Hematopoietic multipotent progenitor cell treated with erythropoietin and hydrocortisone succinate and interleukin-3 and kit ligand, for 4 days (in vitro differentiated cells): ENCODE data around the gene SAXO1.
"Not testable (repeated sequence)": the region's sequence is repeated elsewhere in the genome, so short reads cannot be mapped to it uniquely, and the experiment has no call there.

Source experiments
- DNase-seq: peaks from one replicate; pipeline ENCODE4 v3.0.0-alpha.2; 2015

SAXO1 gene

DNA sequence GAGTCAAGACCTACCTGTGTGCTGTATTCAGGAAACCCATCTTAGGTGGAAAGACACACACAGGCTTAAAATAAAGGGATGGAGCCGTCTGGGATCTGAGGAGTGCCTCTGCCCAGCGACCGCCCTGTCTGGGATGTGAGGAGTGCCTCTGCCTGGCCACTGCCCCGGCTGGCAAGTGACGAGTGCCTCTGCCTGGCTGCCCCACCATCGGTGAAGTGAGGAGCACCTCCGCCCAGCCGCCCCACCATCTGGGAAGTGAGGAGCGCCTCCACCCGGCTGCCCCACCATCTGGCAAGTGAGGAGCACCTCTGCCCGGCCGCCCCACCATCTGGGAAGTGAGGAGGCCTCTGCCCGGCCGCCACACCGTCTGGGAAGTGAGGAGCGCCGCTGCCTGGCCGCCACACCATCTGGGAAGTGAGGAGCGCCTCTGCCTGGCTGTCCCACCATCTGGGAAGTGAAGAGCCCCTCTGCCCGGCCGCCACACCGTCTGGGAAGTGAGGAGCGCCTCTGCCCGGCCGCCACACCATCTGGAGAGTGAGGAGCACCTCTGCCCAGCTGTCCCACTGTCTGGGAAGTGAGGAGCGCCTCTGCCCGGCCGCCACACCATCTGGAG lies 33.7 kb downstream of the SAXO1 start:
- no peak for DNase-seq

DNA sequence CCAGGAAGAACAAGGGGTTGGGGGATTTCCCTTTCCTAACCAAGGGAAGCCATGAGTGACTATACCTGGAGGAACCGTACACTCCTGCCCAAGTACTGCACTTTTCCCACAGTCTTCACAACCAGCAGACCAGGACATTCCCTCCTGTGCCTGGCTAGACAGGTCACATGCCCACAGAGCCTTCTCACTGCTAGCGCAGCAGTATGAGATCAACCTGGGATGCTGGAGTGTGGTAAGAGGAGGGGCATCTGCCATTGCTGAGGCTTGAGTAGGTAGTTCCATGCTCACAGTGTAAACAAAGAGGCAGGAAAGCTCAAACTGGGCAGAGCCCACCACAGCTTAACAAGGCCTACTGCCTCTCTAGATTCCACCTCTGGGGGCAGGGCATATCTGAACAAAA lies 35.9 kb downstream of the SAXO1 start:
- no peak for DNase-seq

DNA sequence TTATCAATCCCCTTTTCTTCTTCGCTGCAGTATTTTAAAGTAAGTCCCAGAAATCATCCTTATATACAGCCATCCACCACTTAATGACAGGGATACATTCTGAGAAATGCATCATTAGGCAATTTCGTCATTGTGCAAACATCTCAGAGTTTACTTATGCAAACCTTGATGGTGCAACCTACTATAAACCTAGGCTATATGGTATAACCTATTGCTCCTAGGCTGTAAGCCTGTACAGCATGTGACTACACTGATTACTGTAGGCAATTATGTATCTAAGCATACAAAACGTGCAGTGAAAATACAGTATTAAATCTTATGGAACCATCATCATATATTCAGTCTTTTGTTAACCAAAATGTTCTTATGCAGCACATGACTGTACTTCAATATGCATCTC lies 36.8 kb downstream of the SAXO1 start:
- peak; percentile 15 for DNase-seq

DNA sequence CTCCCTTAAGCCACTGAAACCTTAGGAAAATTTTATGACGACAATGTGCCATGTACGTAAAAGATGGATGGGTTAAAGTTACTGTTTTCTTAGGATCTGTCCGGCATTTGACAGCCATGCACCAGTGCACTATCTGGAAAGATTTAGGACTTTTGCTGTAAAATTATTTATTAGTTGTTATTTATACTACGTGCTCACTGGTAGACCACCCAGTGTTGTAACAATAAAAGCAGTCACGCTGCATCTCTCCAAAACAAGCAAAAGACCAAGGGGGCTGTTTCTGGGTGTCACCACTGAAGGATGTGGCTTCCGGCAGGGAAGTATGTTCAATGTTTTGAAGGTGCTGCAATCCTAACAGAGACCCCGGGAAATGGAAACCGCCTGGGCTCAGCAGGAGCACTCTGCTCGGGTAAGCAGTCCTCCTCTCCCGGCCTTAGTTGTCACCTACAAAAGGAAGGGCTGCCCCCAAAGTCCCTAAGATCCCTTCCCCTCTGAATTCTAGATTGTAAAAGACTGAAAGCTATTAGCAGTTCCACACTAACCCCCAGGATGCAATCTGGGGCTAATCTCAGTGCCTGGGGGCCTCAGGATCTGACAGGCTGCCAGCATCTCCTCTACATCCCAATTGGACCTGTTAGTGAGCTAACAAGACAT lies 38.6 kb downstream of the SAXO1 start:
- no peak for DNase-seq

DNA sequence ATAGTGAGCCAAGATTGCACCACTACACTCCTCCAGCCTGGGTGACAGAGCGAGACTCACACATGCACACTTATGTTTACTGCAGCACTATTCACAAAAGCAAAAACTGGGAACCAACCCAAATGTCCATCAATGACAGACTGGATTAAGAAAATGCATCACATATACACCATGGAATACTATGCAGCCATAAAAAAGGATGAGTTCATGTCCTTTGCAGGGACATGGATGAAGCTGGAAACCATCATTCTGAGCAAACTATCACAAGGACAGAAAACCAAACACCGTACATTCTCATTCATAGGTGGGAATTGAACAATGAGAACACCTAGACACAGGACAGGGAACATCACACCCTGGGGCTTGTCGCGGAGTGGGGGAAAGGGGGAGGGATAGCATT lies 41.8 kb downstream of the SAXO1 start:
- not testable (repeated sequence) for DNase-seq

DNA sequence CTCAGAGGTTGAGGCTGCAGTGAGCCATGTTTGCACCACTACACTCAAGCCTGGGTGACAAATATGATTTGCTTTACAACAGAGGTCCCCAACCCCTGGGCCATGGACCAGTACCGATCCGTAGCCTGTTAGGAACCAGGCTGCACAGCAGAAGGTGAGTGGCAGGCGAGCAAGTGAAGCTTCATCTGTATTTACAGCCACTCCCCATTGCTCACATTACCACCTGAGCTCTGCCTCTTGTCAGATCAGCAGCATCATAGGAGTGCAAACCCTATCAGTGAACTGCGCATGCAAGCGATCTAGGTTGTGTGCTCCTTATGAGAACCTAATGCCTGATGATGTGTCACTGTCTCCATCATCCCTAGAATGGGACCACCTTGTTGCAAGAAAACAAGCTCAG lies 42.5 kb downstream of the SAXO1 start:
- no peak for DNase-seq

DNA sequence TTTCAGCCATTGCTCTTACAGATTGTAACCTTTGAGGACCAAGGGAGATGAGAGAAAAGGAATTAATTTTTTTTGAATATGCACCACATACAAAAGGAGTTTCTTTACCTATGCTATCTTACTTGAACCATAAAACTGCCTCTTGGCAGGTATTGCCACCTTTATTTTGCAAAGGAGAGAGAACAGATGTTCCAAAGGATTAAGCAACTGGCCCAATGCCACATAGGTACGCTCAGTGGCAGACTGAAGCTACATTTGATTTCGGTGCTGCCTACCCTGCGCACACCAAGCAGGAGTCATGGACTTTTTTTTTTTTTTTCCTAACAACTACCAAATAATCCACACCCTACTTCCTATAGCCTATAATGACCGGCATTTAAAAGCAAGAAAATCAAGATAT lies 43.1 kb downstream of the SAXO1 start:
- DNase-seq = no peak

DNA sequence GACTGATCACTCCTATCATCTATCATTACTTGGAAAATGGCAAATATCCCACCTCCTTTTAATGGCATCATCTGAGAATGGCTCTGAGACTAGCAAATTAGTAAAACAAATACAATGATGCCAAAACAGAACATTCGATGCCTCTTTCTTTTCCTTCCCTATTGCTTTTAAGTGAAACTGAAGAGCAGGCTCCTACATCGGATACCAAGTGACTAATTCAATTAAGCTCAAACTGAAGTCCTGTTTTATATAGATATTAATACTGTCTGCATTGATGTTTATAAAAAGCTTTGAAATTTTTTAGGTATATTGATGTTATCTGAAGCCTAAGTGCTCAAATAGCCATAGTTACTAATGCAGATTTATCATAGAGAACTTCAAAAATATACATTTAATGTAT lies 43.9 kb downstream of the SAXO1 start:
- DNase-seq = no peak

DNA sequence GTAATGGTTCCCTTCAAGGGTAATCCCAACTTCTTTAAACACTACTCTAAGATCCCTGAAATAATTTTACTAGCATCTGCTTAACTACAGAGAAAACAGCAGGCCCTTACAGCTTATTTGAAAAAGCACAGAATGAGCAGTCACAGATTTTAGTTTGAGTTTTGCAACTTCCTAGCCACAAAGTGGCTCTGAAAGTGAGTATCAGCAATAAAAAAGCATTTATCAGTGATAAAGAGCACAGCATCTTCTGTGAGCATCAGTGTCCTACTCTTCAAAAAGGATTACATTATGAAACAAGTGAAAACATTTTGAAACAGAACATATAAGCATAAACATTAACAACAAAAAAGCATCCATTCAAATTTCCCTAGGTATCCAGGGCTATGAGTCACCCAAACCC lies 45.0 kb downstream of the SAXO1 start:
- no peak for DNase-seq

DNA sequence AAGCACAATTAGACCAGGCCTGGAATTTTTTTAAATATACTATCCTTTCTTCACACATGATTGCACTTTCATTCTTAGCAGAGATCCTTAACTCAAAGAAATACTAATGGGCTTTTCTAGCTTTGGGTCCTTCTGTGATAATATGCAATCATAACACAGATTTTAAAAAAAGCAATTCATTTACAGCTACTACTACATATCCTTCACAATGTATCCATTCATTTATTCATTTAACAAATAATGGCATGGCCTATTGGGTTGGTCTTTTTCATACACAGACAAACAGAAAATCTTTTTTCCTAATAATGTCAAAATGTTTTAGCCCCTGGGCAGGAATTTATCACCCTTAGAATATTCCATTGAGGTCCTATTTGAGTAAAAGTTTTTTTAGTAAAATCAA lies 47.0 kb downstream of the SAXO1 start:
- no peak for DNase-seq

DNA sequence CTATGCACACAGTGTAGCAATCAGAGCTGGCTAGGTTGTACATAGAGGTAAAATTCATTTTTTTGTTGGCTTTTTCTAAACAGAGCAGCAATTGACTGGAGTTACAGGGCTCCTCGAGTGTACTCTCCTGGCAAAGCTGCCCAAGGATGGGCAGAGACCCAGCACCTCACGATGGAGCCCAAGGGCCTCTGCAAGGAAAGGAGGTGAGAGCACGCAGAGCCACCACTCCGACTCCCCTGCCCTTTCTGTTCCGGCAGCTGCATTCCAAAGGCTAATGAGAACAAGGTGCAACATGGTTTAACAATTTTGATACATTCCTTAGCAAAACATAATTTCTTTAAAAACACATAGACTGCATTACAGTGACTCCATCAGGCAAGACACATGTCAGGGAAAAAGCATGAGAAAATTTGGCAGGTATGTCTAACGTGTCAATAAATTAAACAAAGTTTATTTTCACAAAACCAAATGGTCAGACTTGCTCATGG lies 47.5 kb downstream of the SAXO1 start:
- no peak for DNase-seq

DNA sequence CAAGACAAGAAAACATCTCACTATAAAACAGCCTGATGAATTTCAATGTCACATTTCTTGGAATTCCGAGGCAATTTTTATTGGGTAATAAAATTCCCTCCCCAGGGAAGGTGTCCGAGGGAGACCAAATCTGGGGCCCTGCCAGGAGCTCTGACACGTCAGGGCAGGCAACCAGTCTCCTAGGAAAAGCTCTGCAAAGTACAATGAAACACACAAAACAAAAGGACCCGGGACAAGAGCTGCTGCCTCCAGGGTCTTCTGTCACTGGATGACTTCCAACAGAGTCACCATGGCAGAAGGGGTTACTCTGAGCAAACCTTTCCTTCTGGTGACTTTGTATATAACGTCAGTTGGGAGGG lies 50.8 kb downstream of the SAXO1 start:
- DNase-seq = no peak

DNA sequence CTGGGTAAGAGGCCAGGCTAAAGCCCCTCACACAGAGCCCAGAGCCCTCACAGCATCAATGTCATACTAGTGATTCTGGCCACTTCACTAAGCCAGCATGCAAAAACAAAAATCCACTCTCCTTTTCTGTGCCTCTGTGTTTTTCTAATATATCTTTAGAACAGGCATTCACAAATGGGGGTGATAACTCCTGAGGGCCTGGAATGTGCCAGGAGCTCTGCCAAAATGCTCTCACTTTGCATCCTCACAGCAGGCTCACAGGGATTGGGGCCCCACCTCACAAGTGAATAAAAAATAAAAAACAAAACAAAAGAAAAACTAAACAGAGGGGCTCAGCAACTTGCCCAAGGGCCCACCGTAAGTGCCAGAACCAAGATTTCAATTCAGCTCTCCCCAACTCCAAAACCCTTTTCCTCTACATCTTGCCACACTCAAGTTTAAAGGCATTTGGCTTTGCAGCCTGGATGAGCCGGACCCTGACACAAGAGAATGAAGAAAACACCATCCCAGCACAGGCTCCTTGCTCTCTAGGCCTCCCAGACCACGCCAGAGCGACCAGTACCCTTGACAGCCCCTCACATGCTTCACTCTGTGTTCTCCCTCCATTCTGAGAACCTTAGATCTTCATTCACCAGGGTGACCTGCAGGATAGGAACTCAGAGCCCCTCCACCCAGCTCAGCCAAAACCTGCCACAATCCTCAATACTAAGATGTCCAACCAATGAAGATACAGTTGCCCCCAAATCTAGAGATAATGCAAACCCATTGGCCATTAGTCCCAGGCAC lies 51.3 kb downstream of the SAXO1 start:
- DNase-seq = no peak

DNA sequence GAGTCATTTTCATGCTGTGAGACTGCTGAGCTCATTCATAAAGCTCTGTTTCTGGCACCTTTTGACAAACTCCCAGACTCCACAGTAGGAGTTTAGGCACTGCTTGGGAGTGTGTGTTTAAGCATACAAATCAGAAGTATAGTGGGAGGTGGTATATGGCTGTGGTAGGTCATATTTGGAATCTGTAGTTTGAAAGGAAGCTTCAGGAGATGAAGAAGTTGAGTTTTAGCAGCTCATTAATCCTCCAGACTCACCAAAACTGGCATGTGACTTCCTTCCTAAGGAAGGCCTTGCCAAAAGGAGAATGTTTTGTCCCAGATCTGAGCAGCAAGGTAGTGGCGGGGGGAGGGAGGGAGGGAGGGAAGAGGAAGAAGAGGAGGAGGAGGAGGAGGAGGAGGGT lies 52.8 kb downstream of the SAXO1 start:
- no peak for DNase-seq

DNA sequence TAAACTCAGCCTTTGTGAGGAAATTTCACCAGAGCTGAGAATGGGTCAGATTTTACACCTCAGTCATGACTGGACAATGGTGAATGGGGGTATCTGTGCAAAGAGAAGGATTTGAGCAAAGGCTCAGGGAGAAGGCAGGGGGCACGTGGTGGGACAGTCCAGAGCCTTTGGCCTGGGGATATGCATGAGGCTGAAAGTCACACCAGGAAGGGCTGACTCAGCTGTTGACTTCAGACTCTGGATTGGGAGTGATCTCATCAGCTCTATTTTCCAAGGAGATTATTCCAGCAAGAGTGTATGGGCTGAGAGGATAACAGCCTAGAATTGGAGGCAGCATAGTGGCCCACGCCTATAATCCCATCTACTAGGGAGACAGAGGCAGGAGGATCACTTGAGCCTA lies 53.6 kb downstream of the SAXO1 start:
- no peak for DNase-seq

DNA sequence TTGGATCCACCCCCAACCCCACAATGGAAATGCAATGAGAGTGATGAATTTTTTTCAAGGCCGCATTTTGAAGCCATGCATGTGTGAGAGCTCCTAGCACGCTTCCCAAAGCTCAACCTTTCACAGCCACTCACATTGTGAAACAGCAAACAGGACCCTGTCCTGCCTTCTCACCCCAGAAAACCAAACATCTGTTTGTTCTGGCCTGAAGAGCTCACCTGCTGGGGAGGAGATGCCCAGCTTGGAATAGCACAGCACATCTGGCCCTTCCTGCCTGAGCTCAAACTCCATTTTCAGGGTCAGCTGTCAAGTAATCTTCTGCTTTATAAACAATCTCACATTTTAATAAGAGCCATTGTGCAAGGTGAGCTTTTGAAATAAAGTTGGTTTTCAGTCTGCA lies 54.8 kb downstream of the SAXO1 start:
- DNase-seq = no peak

DNA sequence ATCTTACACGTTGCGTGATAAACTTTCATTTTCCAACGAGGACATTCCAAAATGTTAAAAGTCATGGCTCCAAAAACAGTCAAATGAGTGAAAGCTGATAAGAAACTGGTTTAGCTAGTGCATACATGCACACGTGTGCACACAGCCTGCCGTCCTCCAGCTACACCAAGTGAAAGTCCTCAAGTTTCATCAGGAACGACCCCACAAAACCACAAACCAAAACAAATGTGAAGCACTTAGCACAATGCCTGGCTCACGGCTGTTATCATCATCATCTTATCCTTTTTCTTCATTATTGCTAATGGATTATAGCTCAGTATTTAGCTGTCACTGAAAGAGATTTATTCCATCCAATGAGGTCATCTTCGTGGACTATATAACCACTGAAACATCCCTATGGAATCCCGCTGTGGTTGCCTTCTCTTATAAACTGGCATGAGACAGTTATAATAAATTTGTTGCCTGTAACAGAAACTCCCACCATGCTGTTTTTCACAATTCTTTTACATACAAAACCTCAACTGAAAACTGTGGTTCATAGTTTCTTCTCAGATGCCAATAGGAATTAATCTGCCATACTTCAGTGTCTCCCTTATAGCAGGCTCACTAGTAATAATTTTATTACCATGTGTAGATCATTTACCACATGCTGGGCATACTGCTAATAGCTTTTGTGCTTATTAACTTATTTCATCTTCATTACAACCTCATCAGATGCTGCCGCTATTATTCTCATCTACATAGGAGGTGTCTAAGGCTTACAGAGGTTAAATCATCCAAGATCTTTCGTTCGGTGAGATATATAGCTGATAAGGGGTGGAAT lies 56.1 kb downstream of the SAXO1 start:
- DNase-seq = peak; percentile 47

DNA sequence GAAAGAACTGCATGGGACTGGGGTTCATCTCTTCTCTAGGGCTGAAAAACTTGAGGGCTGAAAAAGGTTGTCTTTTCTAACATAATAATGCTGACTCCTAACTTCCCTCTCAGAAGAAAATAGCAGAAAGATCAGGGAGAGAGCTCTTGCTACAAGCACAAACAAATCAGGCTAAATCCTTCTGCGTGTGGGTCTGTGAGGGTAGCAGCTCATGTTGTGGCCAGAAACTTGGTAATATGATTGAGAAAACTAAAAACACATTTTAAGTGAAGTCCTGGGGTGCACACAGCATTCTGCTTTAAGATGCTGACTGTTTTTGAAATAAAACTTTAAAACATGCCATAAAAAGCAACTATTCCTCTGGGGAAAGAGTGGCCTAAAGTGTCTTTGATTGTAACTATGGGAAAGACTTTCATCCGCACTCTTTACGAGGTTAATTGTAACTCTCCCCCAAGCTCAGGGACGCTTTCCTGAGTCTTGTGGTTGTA lies 56.7 kb downstream of the SAXO1 start:
- DNase-seq = no peak

DNA sequence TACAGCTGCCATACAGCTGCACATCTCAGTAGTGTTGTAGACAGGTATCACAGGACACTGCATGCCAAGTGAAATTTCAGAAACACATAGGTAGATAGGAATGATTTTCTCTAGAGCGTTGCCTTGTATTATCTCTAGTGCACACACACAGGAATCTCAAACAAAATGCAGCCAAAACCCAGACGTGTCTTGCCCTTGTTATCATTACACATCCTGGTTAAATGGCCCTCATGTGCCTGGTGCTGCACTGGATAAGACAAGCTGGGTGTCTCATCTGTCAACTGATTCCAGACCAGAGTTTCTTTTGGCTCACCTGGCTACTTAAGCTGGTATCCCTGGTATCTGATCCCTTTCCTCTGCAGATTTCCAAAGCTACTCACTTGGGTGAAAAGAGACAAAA lies 59.7 kb downstream of the SAXO1 start:
- DNase-seq = no peak

DNA sequence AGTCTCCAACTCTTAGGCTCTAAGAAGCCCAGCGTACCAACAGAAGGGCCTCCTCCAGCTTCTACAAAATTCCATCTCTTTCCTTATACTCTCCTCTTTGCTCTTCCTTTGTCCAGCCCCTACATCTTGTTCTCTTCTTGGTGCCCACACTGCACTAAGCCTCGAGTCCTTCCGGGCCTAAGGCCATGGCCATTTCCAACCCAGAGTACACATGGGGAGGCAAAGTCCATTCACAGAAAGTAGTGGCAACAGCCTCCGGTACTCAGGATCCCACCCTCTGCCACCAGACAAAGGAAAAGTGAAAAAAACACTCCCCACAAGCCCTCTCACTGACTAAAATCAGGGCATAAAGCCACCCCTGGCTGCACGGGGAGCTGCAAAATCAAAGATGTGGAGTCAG lies 60.3 kb downstream of the SAXO1 start:
- DNase-seq = no peak

DNA sequence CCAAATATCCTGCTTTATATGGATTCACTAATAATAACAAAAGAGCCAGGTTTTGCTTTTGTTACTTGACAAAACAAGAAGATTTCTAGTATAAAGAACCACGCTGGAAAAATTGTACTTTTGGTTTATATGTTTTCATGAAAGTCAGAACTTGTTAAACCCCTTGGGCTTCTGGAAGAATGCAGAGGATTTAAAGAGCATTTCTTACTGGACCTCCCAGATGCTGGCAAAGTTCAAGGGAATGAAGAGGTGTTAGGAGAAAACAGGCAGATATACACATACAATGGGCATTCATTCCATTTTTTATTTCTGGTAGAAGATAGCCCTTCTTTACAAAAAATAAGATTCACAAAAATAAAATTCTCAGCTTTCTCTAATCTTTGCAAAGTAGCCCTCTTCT lies 61.1 kb downstream of the SAXO1 start:
- no peak for DNase-seq

DNA sequence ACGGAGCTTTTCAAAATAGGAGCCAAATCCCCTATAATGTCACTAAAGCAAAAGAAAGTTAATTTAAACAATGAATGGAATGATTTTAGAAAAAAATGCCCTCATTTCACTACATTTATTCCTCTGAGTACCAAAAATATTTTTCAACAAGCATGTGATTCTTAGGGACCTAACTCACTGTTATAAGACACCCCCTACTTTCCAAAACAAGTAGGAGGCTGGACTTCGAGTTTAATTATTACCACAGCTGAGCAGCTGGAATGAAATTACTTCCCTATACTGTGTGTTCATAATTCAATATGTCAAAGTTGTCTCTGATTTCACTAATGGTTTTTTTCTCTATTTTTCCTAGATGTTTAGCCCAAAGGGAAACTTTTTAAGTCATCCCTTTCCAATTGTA lies 61.6 kb downstream of the SAXO1 start:
- no peak for DNase-seq

DNA sequence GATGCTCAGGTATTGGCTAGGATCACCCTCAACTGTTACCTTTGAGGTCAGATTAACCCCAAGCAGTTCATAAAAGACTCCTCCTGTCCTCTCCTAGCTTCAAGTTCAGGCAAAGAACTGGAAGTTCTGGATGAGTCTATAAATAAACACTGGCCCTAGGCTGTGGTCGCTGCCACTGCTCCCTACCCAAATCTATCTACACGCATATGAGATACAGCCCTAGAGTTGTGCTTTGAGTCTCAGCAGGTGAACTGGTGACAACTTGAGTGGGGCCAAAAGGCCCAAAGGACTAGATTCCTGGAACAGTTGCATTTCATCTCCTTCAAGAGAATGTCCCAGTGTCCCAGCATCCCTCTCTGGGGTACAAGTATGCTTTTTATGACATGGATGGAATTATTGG lies 62.6 kb downstream of the SAXO1 start:
- no peak for DNase-seq
